ENCODE results near the gene BEND7.
"Not testable (repeated sequence)": the region's sequence is repeated elsewhere in the genome, so short reads cannot be mapped to it uniquely, and the experiment has no call there.

Gene BEND7

GRCh38 chr10:13421382-13421917 lies 107.4 kb downstream of the BEND7 start:
- DNase-seq (ENCODE audit: low read depth), result no peak

- DNase-seq (ENCODE audit: low read depth), result no peak
Observed at GRCh38 chr10:13420532-13421307, 108.1 kb downstream of the BEND7 start.

- DNase-seq (ENCODE audit: low read depth), result no peak
Observed at GRCh38 chr10:13417459-13418126, 111.2 kb downstream of the BEND7 start.

- no peak for DNase-seq (ENCODE audit: low read depth)
Observed at GRCh38 chr10:13416760-13417159, 112.1 kb downstream of the BEND7 start.

- DNase-seq (ENCODE audit: low read depth), result no peak
Observed at GRCh38 chr10:13414855-13415254, 114.0 kb downstream of the BEND7 start.

- DNase-seq (ENCODE audit: low read depth), result no peak
Observed at GRCh38 chr10:13414137-13414536, 114.7 kb downstream of the BEND7 start.

- DNase-seq (ENCODE audit: low read depth), result no peak
Observed at GRCh38 chr10:13412894-13413293, 115.9 kb downstream of the BEND7 start.

GRCh38 chr10:13404791-13405190 lies 124.0 kb downstream of the BEND7 start:
- no peak for DNase-seq (ENCODE audit: low read depth)

- no peak for DNase-seq (ENCODE audit: low read depth)
Observed at GRCh38 chr10:13404305-13404759, 124.5 kb downstream of the BEND7 start.

GRCh38 chr10:13403426-13403825 lies 125.4 kb downstream of the BEND7 start:
- DNase-seq (ENCODE audit: low read depth), result not testable (repeated sequence)

- DNase-seq (ENCODE audit: low read depth), result no peak
Observed at GRCh38 chr10:13402021-13402420, 126.8 kb downstream of the BEND7 start.

GRCh38 chr10:13401142-13401541 lies 127.7 kb downstream of the BEND7 start:
- DNase-seq (ENCODE audit: low read depth), result no peak

GRCh38 chr10:13400196-13400965 lies 128.4 kb downstream of the BEND7 start:
- no peak for DNase-seq (ENCODE audit: low read depth)

GRCh38 chr10:13399752-13400151 lies 129.1 kb downstream of the BEND7 start:
- no peak for DNase-seq (ENCODE audit: low read depth)

- DNase-seq (ENCODE audit: low read depth), result no peak
Observed at GRCh38 chr10:13399236-13399635, 129.6 kb downstream of the BEND7 start.

GRCh38 chr10:13397052-13397451 lies 131.8 kb downstream of the BEND7 start:
- DNase-seq (ENCODE audit: low read depth), result no peak

- no peak for DNase-seq (ENCODE audit: low read depth)
Observed at GRCh38 chr10:13396369-13396768, 132.4 kb downstream of the BEND7 start.

GRCh38 chr10:13395540-13395939 lies 133.3 kb downstream of the BEND7 start:
- no peak for DNase-seq (ENCODE audit: low read depth)

GRCh38 chr10:13393640-13394039 lies 135.2 kb downstream of the BEND7 start:
- DNase-seq (ENCODE audit: low read depth), result no peak

GRCh38 chr10:13392701-13393100 lies 136.1 kb downstream of the BEND7 start:
- DNase-seq (ENCODE audit: low read depth), result no peak

Data from stimulated activated CD8-positive, alpha-beta memory T cell treated with anti-CD3 and anti-CD28 coated beads, Interleukin-12 subunit alpha, Interleukin-12 subunit beta, amount 100 ng/mL, for 4 hours (primary cell).